Left ventricle myocardium inferior (tissue), 1 donor: ENCODE results near the gene SDHAF1. TPM values are rescaled to one million over a fixed set of nuclear protein-coding genes. Genes with fewer than 3 reads are reported as not detected.
A peak's percentile ranks its signal among the peaks of the same experiment; 100 is the strongest.

ENCODE experiments used
- DNase-seq: peaks from one replicate; pipeline ENCODE4 v3.0.0-alpha.2; 2020
- H3K27ac ChIP-seq: fragments of 200-600 bp; replicated peaks from 2 replicates; pipeline ENCODE4 v1.8.0; 2021
- H3K27me3 ChIP-seq: fragments of 200-600 bp; 2 replicates; pipeline ENCODE4 v1.8.0; 2021; ENCODE audit warnings: low read depth
- H3K36me3 ChIP-seq: fragments of 200-600 bp; 2 replicates; pipeline ENCODE4 v1.8.0; 2021
- H3K4me1 ChIP-seq: fragments of 200-600 bp; 2 replicates; pipeline ENCODE4 v1.8.0; 2021
- H3K4me3 ChIP-seq: fragments of 200-600 bp; 2 replicates; pipeline ENCODE4 v1.8.0; 2021; ENCODE audit warnings: mild to moderate bottlenecking, moderate library complexity
- H3K9me3 ChIP-seq: fragments of 200-600 bp; replicated peaks from 2 replicates; pipeline ENCODE4 v1.8.0; 2021
- CTCF ChIP-seq: fragments of 200-600 bp; IDR thresholded peaks from 2 replicates; pipeline ENCODE4 v1.8.0; 2021; ENCODE audit warnings: antibody characterized with exemption, mild to moderate bottlenecking, borderline replicate concordance
- intact Hi-C: fragments of 100-400 bp; cut with micrococcal nuclease; formaldehyde crosslinking; loops from one replicate; pipeline ENCODE4 v1.11.0; 2022
- total RNA-seq: library from RNA; stranded (reverse); fragmentation: NEBNext Ultra II Directional; extraction: Animal tissue kit (Norgen Biotek cat#: 25700); gene quantifications from one replicate; pipeline ENCODE4 v1.2.1, GENCODE V29; 2021
- donor health status: DM: no; HTN: yes; CAD: no; lungs with severe emphysema.

Gene SDHAF1
- total RNA-seq, 1 donor from 2014 or later: 10.3 TPM

- Histone ChIP-seq H3K4me3 (peak within 1 kb of the TSS; percentile 82), H3K9me3 (no peaks in the 10 kb centered on the region), H3K36me3 (no peaks in the 10 kb centered on the region), H3K27ac (peak within 1 kb of the TSS; percentile 84), H3K27me3 (no peaks in the 10 kb centered on the region), H3K4me1 (peaks cover 25% of the 10 kb centered on the region)
- no peak for TF ChIP-seq CTCF
- peak; percentile 100 for DNase-seq
- intact Hi-C loops: no loop called here
Observed at GRCh38 chr19:36014012-36014924, 19.3 kb downstream of the SDHAF1 start, which contains the start of gene ALKBH6. TSS of gene ALKBH6 (minus strand) at chr19:36014213. CDS start at chr19:36013397, 816 bp downstream.

GRCh38 chr19:36019061-36019670, 24.2 kb downstream of the SDHAF1 start:
- no peak for DNase-seq
- TF ChIP-seq CTCF: no peak
- Histone ChIP-seq H3K4me3 (no peak overlapping the region), H3K27ac (no peak overlapping the region), H3K4me1 (peaks cover 7% of the 10 kb centered on the region), H3K9me3 (no peaks in the 10 kb centered on the region), H3K27me3 (no peaks in the 10 kb centered on the region), H3K36me3 (peaks cover 19% of the 10 kb centered on the region)
- intact Hi-C loops: no loop called here

- Histone ChIP-seq H3K36me3 (peaks cover 29% of the 10 kb centered on the region), H3K4me1 (no peaks in the 10 kb centered on the region), H3K27me3 (no peaks in the 10 kb centered on the region), H3K27ac (no peak overlapping the region), H3K4me3 (no peak overlapping the region), H3K9me3 (no peaks in the 10 kb centered on the region)
- TF ChIP-seq CTCF: no peak
- DNase-seq: no peak
- intact Hi-C loops: no loop called here
Observed at GRCh38 chr19:36023432-36023831, 28.4 kb downstream of the SDHAF1 start.

- intact Hi-C loops: no loop called here
- Histone ChIP-seq H3K27me3 (no peaks in the 10 kb centered on the region), H3K27ac (no peak overlapping the region), H3K4me3 (no peak overlapping the region), H3K36me3 (peaks cover 29% of the 10 kb centered on the region), H3K9me3 (no peaks in the 10 kb centered on the region), H3K4me1 (no peaks in the 10 kb centered on the region)
- no peak for DNase-seq
- no peak for TF ChIP-seq CTCF
Observed at GRCh38 chr19:36025541-36025940, 30.6 kb downstream of the SDHAF1 start.

- intact Hi-C loops: no loop called here
- no peak overlapping the region for H3K4me3 ChIP-seq
- H3K27me3 ChIP-seq: no peaks in the 10 kb centered on the region
- peaks cover 21% of the 10 kb centered on the region for H3K36me3 ChIP-seq
- TF ChIP-seq CTCF: no peak
- H3K9me3 ChIP-seq: no peaks in the 10 kb centered on the region
- H3K27ac ChIP-seq: no peak overlapping the region
- H3K4me1 ChIP-seq: no peaks in the 10 kb centered on the region
- DNase-seq: no peak
Observed at GRCh38 chr19:36026091-36026876, 31.3 kb downstream of the SDHAF1 start.
